Right renal pelvis (tissue), 4 donors: ENCODE measurements around the gene RBM17. TPM values are rescaled to one million over a fixed set of nuclear protein-coding genes. Genes with fewer than 3 reads are reported as not detected.
A peak's percentile ranks its signal among the peaks of the same experiment; 100 is the strongest.
"Not testable (repeated sequence)": the region's sequence is repeated elsewhere in the genome, so short reads cannot be mapped to it uniquely, and the experiment has no call there.

Source experiments
- DNase-seq, 4 donors: peaks; one replicate each; pipeline ENCODE4 v3.0.0-alpha.2; 2013; ENCODE audit warnings: low read depth in 4 of 4, low spot score in 3 of 4, missing footprints in 1 of 4
- polyA plus RNA-seq, 4 donors: library from polyadenylated mRNA; unstranded; fragments of 120-200 nt; gene quantifications; one replicate each; pipeline ENCODE4 v1.2.1, GENCODE V29; 2013; ENCODE audit not compliant: insufficient read length in 4 of 4

RBM17 gene
- polyA plus RNA-seq, 4 donors, result 134 to 158 (median 138) TPM

- no peak for DNase-seq
Measured at GRCh38 chr10:6148908-6149307, 60.1 kb downstream of the RBM17 start.

- no peak for DNase-seq
Measured at GRCh38 chr10:6151087-6151977, 62.5 kb downstream of the RBM17 start.

- DNase-seq, result no peak
Measured at GRCh38 chr10:6153845-6154244, 65.0 kb downstream of the RBM17 start.

GRCh38 chr10:6154566-6154965 is 65.7 kb downstream of the RBM17 start:
- no peak for DNase-seq

- no peak for DNase-seq
Measured at GRCh38 chr10:6158276-6158675, 69.4 kb downstream of the RBM17 start.

GRCh38 chr10:6161921-6162320 is 73.1 kb downstream of the RBM17 start:
- no peak for DNase-seq

- no peak for DNase-seq
Measured at GRCh38 chr10:6162589-6163356, 73.9 kb downstream of the RBM17 start.

- DNase-seq, result peak; percentile 77 to 83 (median 79)
Measured at GRCh38 chr10:6163364-6164270, 74.8 kb downstream of the RBM17 start.

- DNase-seq, result no peak
Measured at GRCh38 chr10:6164271-6165095, 75.6 kb downstream of the RBM17 start.

- no peak for DNase-seq
Measured at GRCh38 chr10:6165221-6165725, 76.4 kb downstream of the RBM17 start.

GRCh38 chr10:6165933-6166332 is 77.1 kb downstream of the RBM17 start:
- DNase-seq, result not testable (repeated sequence)

Other genes with a start within 250 kb of the RBM17 start
- 10 to 100 TPM in 1 of 4 donors, 1 to 10 TPM in 3; 9.2 to 10.7 (median 9.8) TPM for gene ANKRD16, start 199.1 kb upstream of the RBM17 start, polyA plus RNA-seq
- gene FBH1, start 198.8 kb upstream of the RBM17 start, polyA plus RNA-seq, result 10 to 100 TPM; 66.9 to 71.6 (median 67.1) TPM
- gene IL15RA, start 111.5 kb upstream of the RBM17 start, polyA plus RNA-seq, result 1 to 10 TPM; 1.5 to 2.4 (median 2.0) TPM
- under 1 TPM in 2 of 4 donors, not detected in 2; 0.05 to 0.47 TPM for gene IL2RA, start 26.7 kb upstream of the RBM17 start, polyA plus RNA-seq
- gene PFKFB3, start 113.9 kb downstream of the RBM17 start, polyA plus RNA-seq, result 10 to 100 TPM; 28.9 to 38.8 (median 35.0) TPM